HS-5 (cell line): Measurements from ENCODE around the gene CFAP61.

Source experiments
- DNase-seq: peaks from one replicate; pipeline ENCODE4 v3.0.0-alpha.2; 2012; ENCODE audit warnings: low read depth

Gene CFAP61

DNA sequence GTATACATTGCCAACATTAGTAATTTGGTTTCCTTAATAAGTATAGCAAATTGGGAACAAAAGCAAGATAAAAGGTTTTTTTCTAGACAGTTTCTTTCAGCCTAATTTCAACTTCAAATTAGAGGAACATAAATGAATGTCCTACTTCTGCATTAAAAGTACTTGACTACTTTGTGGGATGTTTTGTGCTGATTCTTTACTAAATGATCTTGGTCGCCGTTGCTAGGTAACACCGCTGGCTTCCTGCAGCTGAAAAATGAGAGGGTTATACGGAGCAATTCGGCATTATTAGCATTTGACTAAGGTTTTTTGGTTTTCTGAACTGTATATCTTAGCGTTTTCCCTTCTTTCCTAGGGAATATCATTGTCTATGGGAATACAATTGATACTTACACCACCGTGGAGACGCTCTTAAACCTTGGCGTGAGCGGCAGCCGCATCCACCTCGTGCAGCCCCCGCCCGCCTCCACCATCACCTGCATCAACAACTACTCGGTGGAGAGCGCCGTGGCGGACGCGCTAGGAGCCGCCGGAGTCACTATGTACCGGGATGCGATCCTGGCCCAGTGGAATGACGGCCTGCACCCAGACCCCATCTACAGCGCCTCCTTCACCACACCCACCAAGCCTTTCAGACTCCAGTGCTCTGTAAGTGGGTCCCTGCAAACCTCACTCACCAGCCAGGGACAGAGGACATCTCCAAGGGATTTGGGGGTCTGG, 224.6 kb downstream of the CFAP61 start:
- no peak for DNase-seq

GRCh38 chr20:20277894-20278335, 225.6 kb downstream of the CFAP61 start:
- DNase-seq = no peak

DNA sequence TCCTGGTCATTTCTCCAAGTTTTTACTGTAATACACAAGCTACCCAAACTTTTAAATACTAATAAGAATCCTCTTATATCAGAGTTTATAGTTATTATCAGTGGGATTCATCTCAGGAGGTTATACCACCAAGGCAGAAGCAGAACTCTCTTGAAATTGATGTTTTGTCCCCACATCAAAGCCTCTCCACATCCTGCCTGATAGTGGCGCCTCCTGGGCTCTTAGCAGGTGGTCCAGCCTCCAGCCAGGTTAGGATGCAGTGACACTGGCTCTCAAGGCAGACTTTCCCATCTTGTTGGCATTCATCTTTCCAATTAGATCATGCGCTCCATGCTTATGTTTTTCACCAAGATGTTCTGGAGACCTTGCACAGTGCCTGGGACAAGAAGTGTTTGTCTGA, 233.7 kb downstream of the CFAP61 start:
- DNase-seq = no peak

GRCh38 chr20:20289331-20289730, 237.0 kb downstream of the CFAP61 start:
- peak; percentile 22 for DNase-seq

- no peak for DNase-seq
Measured at GRCh38 chr20:20292472-20292871, 240.1 kb downstream of the CFAP61 start.

GRCh38 chr20:20293141-20293540, 240.8 kb downstream of the CFAP61 start:
- no peak for DNase-seq

DNA sequence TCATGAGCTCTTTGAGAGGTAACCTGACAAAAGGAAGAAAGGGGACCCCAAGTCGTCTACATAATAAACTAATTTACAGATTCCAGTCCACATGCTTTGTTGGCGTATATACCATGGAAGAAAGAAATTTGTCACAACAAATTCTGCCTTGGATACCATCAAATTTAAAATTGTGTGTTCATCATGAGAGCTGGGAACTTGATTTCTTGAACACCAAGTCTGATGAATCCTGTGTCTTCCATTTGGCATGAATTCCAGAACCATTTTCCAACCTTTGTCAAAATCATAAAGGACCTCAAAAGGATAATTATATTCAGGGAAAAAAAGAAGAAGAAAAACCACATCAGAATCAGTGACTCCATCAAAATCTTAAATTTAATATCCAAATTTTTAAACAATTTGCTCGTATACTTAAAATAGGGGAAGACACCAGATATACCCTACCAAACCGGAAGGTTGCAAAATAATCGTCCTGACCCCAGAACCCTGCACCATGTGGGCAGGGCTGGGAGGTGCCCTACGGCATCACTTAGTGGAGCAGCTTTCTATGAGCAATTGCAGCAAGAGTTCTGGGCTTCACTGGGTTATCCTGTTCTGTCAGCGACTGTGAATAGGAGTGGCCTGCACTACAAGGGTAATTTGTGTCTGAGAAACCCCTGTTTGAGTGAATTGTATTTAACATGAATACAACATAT, 241.5 kb downstream of the CFAP61 start:
- no peak for DNase-seq

GRCh38 chr20:20295621-20296498, 243.5 kb downstream of the CFAP61 start:
- peak; percentile 5 for DNase-seq

- no peak for DNase-seq
Measured at GRCh38 chr20:20297181-20297580, 244.8 kb downstream of the CFAP61 start.

GRCh38 chr20:20297752-20298151, 245.4 kb downstream of the CFAP61 start:
- no peak for DNase-seq

DNA sequence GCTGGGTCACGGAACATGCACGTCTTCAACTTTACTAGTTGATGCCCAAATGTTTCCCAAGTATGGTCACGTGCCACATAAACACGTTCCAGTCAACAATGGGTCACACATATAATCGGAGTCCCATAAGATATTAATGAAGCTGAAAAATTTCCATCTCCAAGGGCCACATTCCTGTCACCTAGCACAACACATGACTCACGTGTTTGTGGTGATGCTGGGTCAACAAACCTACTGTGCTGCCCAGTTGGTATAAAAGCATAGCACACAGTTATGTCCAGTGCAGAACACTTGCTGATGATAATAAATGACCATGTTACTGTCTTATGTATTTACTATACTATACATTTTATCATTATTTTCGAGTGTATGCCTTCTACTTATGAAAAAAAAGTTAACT, 247.6 kb downstream of the CFAP61 start:
- DNase-seq = no peak

DNA sequence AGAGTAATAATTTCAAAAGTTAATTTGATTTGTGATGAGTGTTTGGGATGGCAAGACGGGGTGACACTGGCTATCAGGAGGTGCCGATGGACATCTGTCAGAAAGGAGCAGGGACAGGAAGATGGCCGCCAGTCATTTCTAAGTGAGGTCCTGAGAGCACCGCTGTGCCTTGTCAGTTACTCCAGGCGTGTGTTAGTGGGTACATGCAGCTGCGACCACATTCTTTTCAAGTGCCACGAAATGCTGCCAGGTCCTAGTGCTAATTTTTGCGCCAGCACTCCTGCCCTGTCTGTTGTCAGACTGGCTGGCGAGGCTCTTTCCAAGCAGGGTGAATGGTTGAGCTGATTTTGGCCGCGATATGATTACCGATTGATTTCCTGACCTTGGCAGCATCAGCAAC, 251.0 kb downstream of the CFAP61 start:
- no peak for DNase-seq

- no peak for DNase-seq
Measured at GRCh38 chr20:20303742-20304141, 251.4 kb downstream of the CFAP61 start.

DNA sequence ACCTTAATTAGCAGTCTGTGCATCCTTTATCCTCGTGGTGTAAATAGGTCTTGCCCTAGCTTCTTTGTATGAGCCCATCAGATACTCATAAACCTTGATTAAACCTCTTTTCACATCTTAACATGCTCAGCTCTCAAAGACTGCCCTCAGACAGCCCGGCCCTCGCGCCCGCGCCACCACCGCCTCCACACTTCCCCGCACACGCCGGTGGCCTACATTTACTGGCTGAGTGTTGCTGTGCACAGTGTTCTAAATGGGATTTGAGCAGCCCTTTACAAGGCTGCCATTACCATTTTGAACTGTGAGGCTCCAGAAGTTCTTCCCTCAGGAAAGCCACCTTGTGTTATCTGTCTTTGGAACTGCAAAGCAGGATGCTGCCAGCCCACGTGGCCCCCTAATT, 252.6 kb downstream of the CFAP61 start:
- DNase-seq = no peak

DNA sequence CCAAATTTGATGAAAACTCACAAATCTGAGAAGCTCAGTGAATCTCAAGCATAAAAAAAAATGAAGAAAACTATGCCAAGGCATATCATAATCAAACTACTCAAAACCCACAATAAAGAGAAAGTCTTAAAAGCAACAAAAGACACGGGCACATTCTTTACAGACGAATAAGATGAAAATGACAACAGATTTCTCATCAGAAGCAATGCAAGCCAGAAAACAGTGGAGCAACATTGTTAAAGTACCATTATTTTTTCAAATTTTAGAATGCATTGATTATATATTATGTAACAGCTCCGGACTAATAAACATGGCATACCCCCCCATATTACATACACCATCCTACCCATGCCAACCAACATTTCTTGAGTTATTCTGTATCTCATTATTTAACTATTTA, 260.2 kb downstream of the CFAP61 start:
- no peak for DNase-seq

DNA sequence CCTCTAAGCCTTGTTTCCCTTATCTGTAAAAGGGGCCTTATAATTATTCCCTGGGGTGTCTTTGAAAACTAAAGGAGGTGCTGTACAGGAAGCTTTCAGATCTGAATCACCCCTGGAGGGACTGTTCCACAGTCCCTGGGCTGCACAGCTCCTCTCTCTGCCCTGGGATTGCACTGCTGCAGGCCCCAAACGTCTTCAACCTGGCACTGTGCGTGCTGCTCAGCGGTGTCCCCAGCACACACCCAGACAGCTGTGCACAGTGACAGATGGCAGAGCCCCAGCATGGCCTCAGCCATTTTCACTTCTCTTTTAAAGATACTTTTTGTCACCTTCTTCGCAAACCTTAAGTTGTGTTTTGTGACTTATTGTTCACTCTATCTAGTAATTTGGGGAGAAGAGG, 264.9 kb downstream of the CFAP61 start:
- no peak for DNase-seq

DNA sequence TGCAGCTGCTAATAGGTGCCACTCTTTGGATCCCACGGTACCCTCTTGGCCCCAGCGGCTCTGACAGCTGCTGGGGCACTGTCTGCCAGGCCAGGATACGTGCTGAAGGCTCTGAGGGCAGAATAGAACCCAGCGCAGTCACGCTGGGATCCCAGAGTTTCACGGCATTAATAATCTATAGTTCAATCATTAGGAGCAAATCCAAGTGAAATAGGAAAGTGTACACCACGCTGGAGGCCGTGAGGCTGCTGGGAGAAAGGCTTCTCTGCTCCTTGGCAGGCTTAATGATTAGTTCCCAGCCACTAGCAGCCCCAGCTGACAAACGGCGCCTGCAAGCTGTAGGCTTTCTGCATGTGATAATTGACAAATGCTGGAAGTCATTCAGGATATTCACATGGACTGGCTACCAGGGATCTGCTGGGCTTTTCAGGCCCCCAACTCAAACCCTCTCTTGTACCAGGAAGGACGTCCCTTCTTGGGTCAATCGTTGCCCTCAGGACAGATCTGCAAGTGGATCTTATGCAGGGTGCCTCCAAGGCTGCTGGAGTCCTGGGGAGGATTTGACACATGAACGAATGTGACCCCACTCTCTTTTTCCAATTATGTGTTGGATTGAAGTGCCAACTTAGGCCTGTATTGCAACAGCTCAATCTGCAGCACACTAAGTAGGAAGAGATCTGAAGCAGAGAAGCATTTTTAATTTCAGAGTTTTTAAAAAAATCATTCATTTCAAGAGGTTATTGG, 265.5 kb downstream of the CFAP61 start:
- no peak for DNase-seq

GRCh38 chr20:20318365-20319161, 266.2 kb downstream of the CFAP61 start:
- no peak for DNase-seq

DNA sequence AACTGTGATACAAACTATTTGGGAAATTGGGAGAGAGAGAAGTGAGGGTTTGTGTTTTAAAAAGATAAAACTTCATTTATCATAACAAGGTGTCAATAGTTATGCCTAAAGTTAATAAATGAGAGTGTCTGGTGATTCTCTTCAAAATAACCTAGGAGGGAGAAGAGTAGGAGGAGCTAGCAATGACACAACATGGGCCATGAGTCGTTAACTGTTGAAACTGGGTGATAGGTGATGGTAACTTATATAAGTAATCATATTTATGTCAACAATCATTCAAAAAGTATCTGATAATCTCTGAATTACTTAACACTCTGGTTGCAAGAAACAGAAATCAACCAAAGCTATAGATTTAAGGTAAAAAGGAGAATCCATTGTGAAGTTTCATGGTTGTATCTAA, 268.8 kb downstream of the CFAP61 start:
- no peak for DNase-seq

DNA sequence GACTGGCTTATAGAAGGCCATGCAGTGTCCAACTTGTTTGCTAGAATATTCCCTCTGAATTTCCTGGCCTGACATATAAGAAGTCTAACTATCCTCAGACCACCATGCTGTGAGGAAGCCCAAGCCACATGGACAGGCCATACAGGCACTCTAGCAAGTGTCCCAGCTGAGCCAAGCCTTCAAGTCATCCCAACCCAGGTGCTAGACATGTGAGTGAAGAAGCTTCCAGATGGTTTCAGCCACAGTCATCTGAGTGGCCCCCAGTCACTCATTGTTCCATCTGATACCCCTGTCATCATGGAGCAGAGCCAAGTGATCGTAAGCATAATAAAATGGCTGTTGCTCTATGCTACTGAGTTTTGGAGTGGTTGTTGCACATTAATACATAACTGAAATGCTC, 269.6 kb downstream of the CFAP61 start:
- no peak for DNase-seq

- DNase-seq = no peak
Measured at GRCh38 chr20:20322912-20323311, 270.6 kb downstream of the CFAP61 start.
